DOHH2 (cell line): ENCODE measurements around the gene ATR.

Experiments used
- H3F3A ChIP-seq: fragments of 200-600 bp; sonication (generic), shearing (Covaris generic); 2 replicates; pipeline ENCODE4 v1.6.0; 2016; ENCODE audit warnings: antibody characterized with exemption, mild to moderate bottlenecking; ENCODE audit not compliant: control insufficient read depth, insufficient read depth
- H3K27ac ChIP-seq: fragments of 200-600 bp; sonication (generic); 2 replicates; pipeline ENCODE4 v1.5.1; 2014; ENCODE audit warnings: low read depth, mild to moderate bottlenecking, low read length, moderate library complexity
- H3K27me3 ChIP-seq: fragments of 200-600 bp; sonication (generic); 2 replicates; pipeline ENCODE4 v1.6.1; 2014; ENCODE audit warnings: mild to moderate bottlenecking, low read length, mixed read lengths; ENCODE audit not compliant: control insufficient read depth
- H3K36me3 ChIP-seq: fragments of 200-600 bp; sonication (generic); 2 replicates; pipeline ENCODE4 v1.6.1; 2014; ENCODE audit warnings: mild to moderate bottlenecking, low read length, moderate library complexity, mixed read lengths; ENCODE audit not compliant: control insufficient read depth
- H3K4me1 ChIP-seq: fragments of 200-600 bp; sonication (generic); 2 replicates; pipeline ENCODE4 v1.6.1; 2014; ENCODE audit warnings: mild to moderate bottlenecking, low read length, mixed read lengths; ENCODE audit not compliant: control insufficient read depth
- H3K4me2 ChIP-seq: fragments of 200-600 bp; sonication (generic); 2 replicates; pipeline ENCODE4 v1.6.0; 2014; ENCODE audit warnings: mild to moderate bottlenecking, low read length, moderate library complexity
- H3K4me3 ChIP-seq: fragments of 200-600 bp; sonication (generic); 2 replicates; pipeline ENCODE4 v1.5.1; 2014; ENCODE audit warnings: mild to moderate bottlenecking, low read length, mixed read lengths
- H3K79me2 ChIP-seq: fragments of 200-600 bp; sonication (generic); 2 replicates; pipeline ENCODE4 v1.6.1; 2014; ENCODE audit warnings: mild to moderate bottlenecking, low read length, mixed read lengths; ENCODE audit not compliant: control insufficient read depth
- H3K9me2 ChIP-seq: fragments of 200-600 bp; sonication (generic); replicated peaks from 2 replicates; pipeline ENCODE4 v1.6.1; 2014; ENCODE audit warnings: mild to moderate bottlenecking, low read length, mixed read lengths; ENCODE audit not compliant: control insufficient read depth
- H3K9me3 ChIP-seq: fragments of 200-600 bp; sonication (generic); 2 replicates; pipeline ENCODE4 v1.6.1; 2014; ENCODE audit warnings: antibody characterized with exemption, low read length, mixed read lengths; ENCODE audit not compliant: control insufficient read depth, insufficient read depth
- H4K20me1 ChIP-seq: fragments of 200-600 bp; sonication (generic); 2 replicates; pipeline ENCODE4 v1.6.0; 2014; ENCODE audit warnings: low read depth, mild to moderate bottlenecking, antibody characterized with exemption, low read length, moderate library complexity; ENCODE audit not compliant: control insufficient read depth, insufficient read depth
- EZH2phosphoT487 ChIP-seq: fragments of 200-600 bp; sonication (generic); IDR thresholded peaks from 2 replicates; pipeline ENCODE4 v1.6.1; 2017; ENCODE audit warnings: borderline replicate concordance, mild to moderate bottlenecking, antibody characterized with exemption, low read length, moderate library complexity, mixed read lengths
- TF ChIP-seq, protein P1 (sequence below): fragments of 200-600 bp; sonication (generic); IDR thresholded peaks from one replicate; pipeline ENCODE4 v1.5.1; 2014; ENCODE audit warnings: antibody characterized with exemption, mild to moderate bottlenecking, low read depth, low read length; ENCODE audit not compliant: poor library complexity, severe bottlenecking

The ATR gene

DNA sequence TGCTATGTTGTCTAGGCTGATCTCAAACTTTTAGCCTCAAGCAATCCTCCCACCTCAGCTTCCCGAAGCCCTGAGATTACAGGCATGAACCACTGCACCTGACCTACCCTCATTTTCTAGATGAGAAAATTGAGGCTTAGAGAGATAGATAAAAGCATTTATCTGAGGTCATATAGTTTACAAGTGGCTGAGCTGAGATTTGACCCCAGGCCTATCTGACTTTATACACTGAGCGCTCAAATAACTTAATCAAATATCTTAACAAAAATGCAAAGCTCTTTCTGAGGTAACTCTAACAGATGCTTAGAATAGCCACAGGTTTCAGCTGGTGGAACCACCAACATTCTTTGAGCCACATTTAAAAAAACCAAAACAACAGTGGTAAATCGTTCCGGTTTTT is 23.2 kb upstream of the ATR start:
- peaks cover 21% of the 10 kb centered on the region for H3K79me2 ChIP-seq
- no peaks in the 10 kb centered on the region for H3K9me2 ChIP-seq
- no peaks in the 10 kb centered on the region for H3K27me3 ChIP-seq
- H3K4me3 ChIP-seq, result no peak overlapping the region
- no peaks in the 10 kb centered on the region for H4K20me1 ChIP-seq
- H3K4me2 ChIP-seq, result no peak overlapping the region
- no peaks in the 10 kb centered on the region for H3K36me3 ChIP-seq
- H3K27ac ChIP-seq, result no peak overlapping the region
- H3K4me1 ChIP-seq, result peaks cover 20% of the 10 kb centered on the region
- H3K9me3 ChIP-seq, result no peaks in the 10 kb centered on the region
- H3F3A ChIP-seq, result no peaks in the 10 kb centered on the region
- TF ChIP-seq EZH2phosphoT487, result no peak
- TF ChIP-seq, protein P1, sequence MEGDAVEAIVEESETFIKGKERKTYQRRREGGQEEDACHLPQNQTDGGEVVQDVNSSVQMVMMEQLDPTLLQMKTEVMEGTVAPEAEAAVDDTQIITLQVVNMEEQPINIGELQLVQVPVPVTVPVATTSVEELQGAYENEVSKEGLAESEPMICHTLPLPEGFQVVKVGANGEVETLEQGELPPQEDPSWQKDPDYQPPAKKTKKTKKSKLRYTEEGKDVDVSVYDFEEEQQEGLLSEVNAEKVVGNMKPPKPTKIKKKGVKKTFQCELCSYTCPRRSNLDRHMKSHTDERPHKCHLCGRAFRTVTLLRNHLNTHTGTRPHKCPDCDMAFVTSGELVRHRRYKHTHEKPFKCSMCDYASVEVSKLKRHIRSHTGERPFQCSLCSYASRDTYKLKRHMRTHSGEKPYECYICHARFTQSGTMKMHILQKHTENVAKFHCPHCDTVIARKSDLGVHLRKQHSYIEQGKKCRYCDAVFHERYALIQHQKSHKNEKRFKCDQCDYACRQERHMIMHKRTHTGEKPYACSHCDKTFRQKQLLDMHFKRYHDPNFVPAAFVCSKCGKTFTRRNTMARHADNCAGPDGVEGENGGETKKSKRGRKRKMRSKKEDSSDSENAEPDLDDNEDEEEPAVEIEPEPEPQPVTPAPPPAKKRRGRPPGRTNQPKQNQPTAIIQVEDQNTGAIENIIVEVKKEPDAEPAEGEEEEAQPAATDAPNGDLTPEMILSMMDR, result no peak

DNA sequence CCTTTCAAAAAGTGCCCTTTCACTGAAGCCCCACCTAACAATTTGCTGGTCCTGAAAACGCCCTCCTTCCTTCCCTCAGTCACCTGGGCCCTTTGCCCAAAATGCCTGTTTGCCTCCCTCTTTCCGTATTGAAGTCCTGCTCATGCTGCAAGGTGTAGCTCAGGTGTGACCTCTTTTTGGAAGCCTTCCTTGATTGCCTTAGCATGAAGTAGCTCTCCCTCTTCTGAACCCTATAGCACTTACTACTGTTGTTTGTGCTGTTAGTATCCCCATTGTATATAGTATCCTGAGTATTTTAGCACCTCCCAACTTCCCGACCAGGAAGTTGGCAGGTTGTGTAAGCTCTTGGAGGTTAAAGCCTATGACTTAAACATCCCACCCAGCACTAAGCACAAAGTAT is 19.4 kb upstream of the ATR start:
- Histone ChIP-seq H3K4me1 (peaks cover 31% of the 10 kb centered on the region), H3K4me2 (peak overlapping the region; percentile 72), H3K4me3 (peak overlapping the region; percentile 79), H3K79me2 (peaks cover 23% of the 10 kb centered on the region), H4K20me1 (no peaks in the 10 kb centered on the region), H3K27me3 (no peaks in the 10 kb centered on the region), H3K9me2 (no peaks in the 10 kb centered on the region), H3K27ac (no peak overlapping the region), H3K36me3 (no peaks in the 10 kb centered on the region), H3F3A (no peaks in the 10 kb centered on the region), H3K9me3 (no peaks in the 10 kb centered on the region)
- TF ChIP-seq, protein P1, result no peak
- TF ChIP-seq EZH2phosphoT487, result no peak

DNA sequence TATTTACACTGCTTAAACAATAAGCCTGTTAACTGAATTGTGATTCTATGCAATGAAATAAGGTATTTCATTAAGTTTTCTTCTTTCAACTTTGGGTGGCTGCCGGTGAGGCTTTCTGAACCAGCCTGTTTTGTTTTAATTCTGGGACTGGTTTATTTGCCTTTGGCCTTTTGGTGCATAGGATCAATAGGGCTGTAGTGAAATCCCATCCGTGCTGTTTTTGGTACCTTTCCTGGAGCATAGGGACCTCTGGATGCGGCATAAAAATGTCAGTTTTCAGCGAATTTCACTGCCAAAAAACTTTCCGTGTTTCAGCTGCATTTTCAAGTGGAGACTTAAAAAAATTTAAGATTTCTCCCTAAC is 18.2 kb upstream of the ATR start:
- Histone ChIP-seq H3K9me3 (no peaks in the 10 kb centered on the region), H3K79me2 (peaks cover 23% of the 10 kb centered on the region), H3K27me3 (no peaks in the 10 kb centered on the region), H3F3A (no peaks in the 10 kb centered on the region), H4K20me1 (no peaks in the 10 kb centered on the region), H3K9me2 (no peaks in the 10 kb centered on the region), H3K36me3 (no peaks in the 10 kb centered on the region), H3K4me3 (peak overlapping the region; percentile 79), H3K4me2 (peak overlapping the region; percentile 72), H3K27ac (no peak overlapping the region), H3K4me1 (peaks cover 29% of the 10 kb centered on the region)
- TF ChIP-seq, protein P1, result peak; percentile 7
- no peak for TF ChIP-seq EZH2phosphoT487
